Measurements from ENCODE around the gene ACTN1.
"Not testable (repeated sequence)": the region's sequence is repeated elsewhere in the genome, so short reads cannot be mapped to it uniquely, and the experiment has no call there.

Gene ACTN1

GRCh38 chr14:68862954-68863594 is 116.0 kb downstream of the ACTN1 start:
- ATAC-seq (peak; percentile 52), DNase-seq (peak; percentile 80)

GRCh38 chr14:68860771-68861170 is 118.3 kb downstream of the ACTN1 start:
- ATAC-seq (no peak), DNase-seq (no peak)

GRCh38 chr14:68857516-68858070 is 121.5 kb downstream of the ACTN1 start:
- no peak for DNase-seq
- ATAC-seq = no peak

- ATAC-seq (no peak), DNase-seq (no peak)
Observed at GRCh38 chr14:68856572-68856971, 122.5 kb downstream of the ACTN1 start.

- DNase-seq (no peak), ATAC-seq (no peak)
Observed at GRCh38 chr14:68854421-68854820, 124.7 kb downstream of the ACTN1 start.

- DNase-seq = no peak
- no peak for ATAC-seq
Observed at GRCh38 chr14:68853749-68854148, 125.4 kb downstream of the ACTN1 start.

- DNase-seq, ATAC-seq: not testable (repeated sequence)
Observed at GRCh38 chr14:68852493-68852892, 126.6 kb downstream of the ACTN1 start.

- ATAC-seq = no peak
- DNase-seq = no peak
Observed at GRCh38 chr14:68851078-68851477, 128.0 kb downstream of the ACTN1 start.

GRCh38 chr14:68849416-68849815 is 129.7 kb downstream of the ACTN1 start:
- no peak for DNase-seq
- no peak for ATAC-seq

- no peak for DNase-seq
- ATAC-seq = no peak
Observed at GRCh38 chr14:68848253-68848652, 130.8 kb downstream of the ACTN1 start.

GRCh38 chr14:68847640-68848039 is 131.5 kb downstream of the ACTN1 start:
- ATAC-seq, DNase-seq: not testable (repeated sequence)

- ATAC-seq = no peak
- DNase-seq = no peak
Observed at GRCh38 chr14:68846466-68846865, 132.6 kb downstream of the ACTN1 start.

- DNase-seq (no peak), ATAC-seq (no peak)
Observed at GRCh38 chr14:68844210-68844545, 134.9 kb downstream of the ACTN1 start.

GRCh38 chr14:68843471-68844209 is 135.5 kb downstream of the ACTN1 start:
- DNase-seq = peak; percentile 82
- peak; percentile 60 for ATAC-seq

GRCh38 chr14:68842298-68842697 is 136.8 kb downstream of the ACTN1 start:
- DNase-seq = no peak
- ATAC-seq = no peak

- DNase-seq = no peak
- ATAC-seq = peak; percentile 32
Observed at GRCh38 chr14:68841016-68841809, 137.9 kb downstream of the ACTN1 start.

- ATAC-seq (peak; percentile 84), DNase-seq (no peak)
Observed at GRCh38 chr14:68840454-68840853, 138.6 kb downstream of the ACTN1 start.

GRCh38 chr14:68836082-68836481 is 143.0 kb downstream of the ACTN1 start:
- ATAC-seq (no peak), DNase-seq (no peak)

GRCh38 chr14:68834816-68835215 is 144.3 kb downstream of the ACTN1 start:
- no peak for ATAC-seq
- DNase-seq = no peak

GRCh38 chr14:68828698-68829097 is 150.4 kb downstream of the ACTN1 start:
- DNase-seq (no peak), ATAC-seq (no peak)

GRCh38 chr14:68825729-68826128 is 153.4 kb downstream of the ACTN1 start:
- ATAC-seq (no peak), DNase-seq (no peak)

GRCh38 chr14:68824517-68825347 is 154.4 kb downstream of the ACTN1 start:
- no peak for ATAC-seq

More at GRCh38 chr14:68824517-68825347, 154.4 kb downstream of the ACTN1 start:
- peak; percentile 68 for DNase-seq

Data from stimulated activated naive CD8-positive, alpha-beta T cell treated with anti-CD3 and anti-CD28 coated beads, Interleukin-15, Interleukin-2, amounts not matched to agents 100 U/mL and 50 U/mL, for 24 hours (primary cell).